Measurements from ENCODE around the gene MMP20.

The MMP20 gene

DNA sequence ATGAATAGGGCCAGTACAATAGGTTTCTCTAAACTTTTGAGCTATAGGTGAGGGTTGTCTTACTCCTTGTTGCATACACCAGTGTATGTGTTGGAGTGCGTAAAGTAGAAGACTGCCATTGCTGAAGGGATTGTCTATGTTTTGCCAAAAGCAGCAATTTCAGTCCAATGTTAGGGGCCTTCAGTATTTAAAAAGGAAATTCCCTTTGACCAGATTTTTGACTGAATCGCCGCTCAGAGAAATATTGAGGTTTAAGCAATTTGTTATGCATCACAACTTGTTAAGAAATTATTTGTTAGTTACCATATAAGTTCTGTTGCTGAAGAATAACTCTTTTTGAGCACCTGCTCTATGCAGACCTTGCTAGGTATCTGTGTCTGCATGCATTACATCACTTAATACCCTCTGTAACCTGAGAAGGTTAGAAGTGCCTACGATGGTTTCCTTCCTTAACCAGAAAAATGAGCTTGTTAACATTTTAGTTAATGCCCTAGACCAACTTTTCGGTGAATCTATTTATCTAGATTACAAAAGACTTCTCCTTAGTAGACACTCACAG, 33.9 kb downstream of the MMP20 start:
- no peaks in the 10 kb centered on the region for H3K27me3 ChIP-seq (ENCODE audit: insufficient read depth, low read length)
- H3K9me3 ChIP-seq (ENCODE audit: low read length) = no peaks in the 10 kb centered on the region
- H3K4me3 ChIP-seq (ENCODE audit: low read depth, low read length, poor library complexity, severe bottlenecking) = no peak overlapping the region
- no peaks in the 10 kb centered on the region for H3F3A ChIP-seq (ENCODE audit: insufficient read depth, low read length)
- H3K4me1 ChIP-seq (ENCODE audit: insufficient read depth, low read length, severe bottlenecking) = peaks cover 3% of the 10 kb centered on the region
- H2AFZ ChIP-seq (ENCODE audit: low read length) = no peak overlapping the region
- TF ChIP-seq EZH2 (IDR thresholded peaks at IDR 0.05; ENCODE audit: borderline replicate concordance, low read length) = no peak
- TF ChIP-seq, protein P1, sequence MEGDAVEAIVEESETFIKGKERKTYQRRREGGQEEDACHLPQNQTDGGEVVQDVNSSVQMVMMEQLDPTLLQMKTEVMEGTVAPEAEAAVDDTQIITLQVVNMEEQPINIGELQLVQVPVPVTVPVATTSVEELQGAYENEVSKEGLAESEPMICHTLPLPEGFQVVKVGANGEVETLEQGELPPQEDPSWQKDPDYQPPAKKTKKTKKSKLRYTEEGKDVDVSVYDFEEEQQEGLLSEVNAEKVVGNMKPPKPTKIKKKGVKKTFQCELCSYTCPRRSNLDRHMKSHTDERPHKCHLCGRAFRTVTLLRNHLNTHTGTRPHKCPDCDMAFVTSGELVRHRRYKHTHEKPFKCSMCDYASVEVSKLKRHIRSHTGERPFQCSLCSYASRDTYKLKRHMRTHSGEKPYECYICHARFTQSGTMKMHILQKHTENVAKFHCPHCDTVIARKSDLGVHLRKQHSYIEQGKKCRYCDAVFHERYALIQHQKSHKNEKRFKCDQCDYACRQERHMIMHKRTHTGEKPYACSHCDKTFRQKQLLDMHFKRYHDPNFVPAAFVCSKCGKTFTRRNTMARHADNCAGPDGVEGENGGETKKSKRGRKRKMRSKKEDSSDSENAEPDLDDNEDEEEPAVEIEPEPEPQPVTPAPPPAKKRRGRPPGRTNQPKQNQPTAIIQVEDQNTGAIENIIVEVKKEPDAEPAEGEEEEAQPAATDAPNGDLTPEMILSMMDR (IDR thresholded peaks at IDR 0.05; ENCODE audit: low read length) = no peak
- H3K79me2 ChIP-seq (ENCODE audit: insufficient read depth, low read length) = no peaks in the 10 kb centered on the region
- H3K27ac ChIP-seq (ENCODE audit: low read depth, low read length, poor library complexity, severe bottlenecking) = no peak overlapping the region
- H3K4me2 ChIP-seq (ENCODE audit: low read length) = no peak overlapping the region
- H3K9me2 ChIP-seq (ENCODE audit: low read depth, low read length) = no peaks in the 10 kb centered on the region
- no peak overlapping the region for H3K9ac ChIP-seq (ENCODE audit: low read length)
- no peaks in the 10 kb centered on the region for H4K20me1 ChIP-seq (ENCODE audit: insufficient read depth, low read length)
- no peaks in the 10 kb centered on the region for H3K36me3 ChIP-seq (ENCODE audit: insufficient read depth, low read length)

DNA sequence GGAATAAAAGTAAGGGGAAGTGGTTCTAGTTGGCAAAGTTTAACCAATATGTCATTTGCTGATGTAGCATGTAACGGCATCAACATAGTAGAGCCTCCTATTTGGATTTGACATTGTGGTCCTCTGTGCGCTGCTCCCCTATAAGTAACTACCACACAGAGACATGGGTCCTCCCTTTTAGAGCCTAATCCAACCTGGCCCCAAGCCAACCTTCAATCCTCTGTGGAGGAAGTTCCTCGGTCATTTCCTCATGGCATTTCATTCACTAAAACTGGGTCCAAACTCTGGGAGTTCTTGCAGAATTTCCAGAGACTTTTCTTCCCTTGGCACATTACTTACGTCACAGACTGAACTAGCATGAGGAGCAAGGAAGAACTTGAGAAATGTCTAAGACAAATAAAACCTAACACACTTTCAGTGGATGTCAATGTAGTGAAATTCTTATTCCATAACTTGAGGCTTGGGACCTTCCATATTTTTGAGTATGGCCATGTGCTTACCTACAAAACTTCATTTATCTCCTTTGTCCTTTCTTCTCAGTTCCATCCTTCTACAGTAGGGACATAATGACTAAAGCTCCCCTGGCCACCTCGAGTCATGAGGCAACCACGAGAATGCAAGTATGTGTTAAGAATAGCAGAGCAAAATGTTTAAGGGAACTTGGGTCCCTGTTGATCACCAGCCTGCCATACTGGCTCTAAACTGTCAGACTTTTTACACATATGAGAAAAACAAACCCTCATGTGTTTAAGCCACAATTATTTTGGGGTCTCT, 34.7 kb downstream of the MMP20 start:
- Histone ChIP-seq H3K4me3 (ENCODE audit: low read depth, low read length, poor library complexity, severe bottlenecking) (no peak overlapping the region), H3K9me2 (ENCODE audit: low read depth, low read length) (no peaks in the 10 kb centered on the region), H3F3A (ENCODE audit: insufficient read depth, low read length) (no peaks in the 10 kb centered on the region), H3K9me3 (ENCODE audit: low read length) (no peaks in the 10 kb centered on the region), H3K27ac (ENCODE audit: low read depth, low read length, poor library complexity, severe bottlenecking) (no peak overlapping the region), H2AFZ (ENCODE audit: low read length) (no peak overlapping the region), H3K4me1 (ENCODE audit: insufficient read depth, low read length, severe bottlenecking) (peaks cover 3% of the 10 kb centered on the region), H3K4me2 (ENCODE audit: low read length) (no peak overlapping the region), H3K36me3 (ENCODE audit: insufficient read depth, low read length) (no peaks in the 10 kb centered on the region), H3K27me3 (ENCODE audit: insufficient read depth, low read length) (no peaks in the 10 kb centered on the region), H3K79me2 (ENCODE audit: insufficient read depth, low read length) (no peaks in the 10 kb centered on the region), H4K20me1 (ENCODE audit: insufficient read depth, low read length) (no peaks in the 10 kb centered on the region), H3K9ac (ENCODE audit: low read length) (no peak overlapping the region)
- no peak for TF ChIP-seq EZH2 (IDR thresholded peaks at IDR 0.05; ENCODE audit: borderline replicate concordance, low read length)
- TF ChIP-seq, protein P1 (IDR thresholded peaks at IDR 0.05; ENCODE audit: low read length) = no peak

DNA sequence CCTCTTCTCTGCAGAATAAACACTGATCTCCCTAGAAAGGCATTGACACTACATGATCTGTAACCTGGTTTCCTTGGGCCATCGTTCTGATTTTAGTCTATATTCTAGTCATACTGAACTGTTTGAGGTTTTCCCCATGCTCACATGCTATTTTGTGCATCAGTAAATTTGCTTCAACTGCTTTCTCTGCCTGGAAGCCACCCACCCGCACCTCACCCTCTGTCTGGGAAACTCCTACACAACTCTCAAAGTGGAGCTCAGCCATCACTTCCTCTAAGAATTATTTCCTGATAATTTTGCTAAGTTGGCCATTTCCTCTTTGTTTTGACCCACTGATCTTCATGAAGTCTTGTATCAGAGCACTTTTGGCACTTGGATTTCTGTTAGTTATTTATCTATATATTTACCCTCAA, 36.1 kb downstream of the MMP20 start:
- Histone ChIP-seq H3K9me2 (ENCODE audit: low read depth, low read length) (no peaks in the 10 kb centered on the region), H3K27me3 (ENCODE audit: insufficient read depth, low read length) (no peaks in the 10 kb centered on the region), H4K20me1 (ENCODE audit: insufficient read depth, low read length) (no peaks in the 10 kb centered on the region), H3K4me2 (ENCODE audit: low read length) (no peak overlapping the region), H3K9me3 (ENCODE audit: low read length) (0 out of 2 replicates have a peak, but pooled peaks cover 4% of the 10 kb centered on the region), H2AFZ (ENCODE audit: low read length) (no peak overlapping the region), H3K4me3 (ENCODE audit: low read depth, low read length, poor library complexity, severe bottlenecking) (no peak overlapping the region), H3K36me3 (ENCODE audit: insufficient read depth, low read length) (no peaks in the 10 kb centered on the region), H3K27ac (ENCODE audit: low read depth, low read length, poor library complexity, severe bottlenecking) (no peak overlapping the region), H3K4me1 (ENCODE audit: insufficient read depth, low read length, severe bottlenecking) (peaks cover 3% of the 10 kb centered on the region), H3K9ac (ENCODE audit: low read length) (no peak overlapping the region), H3F3A (ENCODE audit: insufficient read depth, low read length) (no peaks in the 10 kb centered on the region), H3K79me2 (ENCODE audit: insufficient read depth, low read length) (no peaks in the 10 kb centered on the region)
- no peak for TF ChIP-seq EZH2 (IDR thresholded peaks at IDR 0.05; ENCODE audit: borderline replicate concordance, low read length)
- TF ChIP-seq, protein P1 (IDR thresholded peaks at IDR 0.05; ENCODE audit: low read length) = no peak
